HG03558 (cell line): ENCODE results near the gene NOP56.
A peak's percentile ranks its signal among the peaks of the same experiment; 100 is the strongest.

ENCODE experiments used
- ATAC-seq: cut with Tn5 transposase; IDR thresholded peaks from one replicate; pipeline ENCODE4 v1.9.1; 2021; ENCODE audit warnings: moderate number of reproducible peaks; ENCODE audit not compliant: unreplicated experiment; ENCODE audit errors: extremely low read depth

NOP56 gene

DNA sequence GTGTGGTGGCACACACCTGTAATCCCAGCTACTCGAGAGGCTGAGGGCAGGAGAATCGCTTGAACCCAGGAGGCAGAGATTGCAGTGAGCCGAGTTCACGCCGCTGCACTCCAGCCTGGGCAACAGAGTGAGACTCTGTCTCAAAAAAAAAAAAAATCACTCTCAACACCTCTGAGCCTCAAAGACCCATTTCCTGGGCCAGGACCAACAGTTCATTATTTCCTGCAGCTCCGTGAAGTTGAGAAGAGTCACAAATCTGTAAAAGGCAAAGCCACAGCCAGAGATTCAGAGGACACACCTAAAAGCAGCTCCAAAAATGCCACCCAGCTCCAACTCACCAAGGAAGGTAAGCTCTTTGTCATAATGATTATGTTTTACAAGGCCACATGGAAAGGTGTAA lies 15.2 kb upstream of the NOP56 start:
- ATAC-seq = no peak

DNA sequence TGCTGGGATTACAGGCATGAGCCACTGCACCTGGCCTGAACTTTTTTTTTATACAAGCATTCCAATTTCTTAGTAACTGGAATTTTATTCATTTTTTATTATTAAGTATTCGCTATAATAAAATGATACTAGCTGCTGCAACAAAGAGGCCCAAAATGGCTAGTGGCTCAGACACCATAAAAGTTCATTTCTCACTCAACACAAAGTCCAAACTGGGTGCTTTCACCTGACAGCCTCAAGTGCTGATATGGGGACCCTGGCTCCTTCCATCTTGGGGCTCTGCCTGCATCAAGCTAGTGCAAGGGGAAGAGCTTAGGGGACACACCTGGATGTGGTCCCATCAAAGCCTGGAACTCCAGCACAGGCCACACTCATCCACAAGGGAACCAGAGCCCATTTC lies 12.2 kb upstream of the NOP56 start:
- ATAC-seq = no peak

GRCh38 chr20:2640899-2641298 lies 11.5 kb upstream of the NOP56 start:
- ATAC-seq = no peak

- no peak for ATAC-seq
Observed at GRCh38 chr20:2643708-2644107, 8.7 kb upstream of the NOP56 start.

- ATAC-seq = peak; percentile 8
Observed at GRCh38 chr20:2652724-2653555, 508 bp downstream of the NOP56 start.

- ATAC-seq = no peak
Observed at GRCh38 chr20:2653556-2654383, 1.3 kb downstream of the NOP56 start.

GRCh38 chr20:2654384-2654822 lies 2.0 kb downstream of the NOP56 start:
- no peak for ATAC-seq

DNA sequence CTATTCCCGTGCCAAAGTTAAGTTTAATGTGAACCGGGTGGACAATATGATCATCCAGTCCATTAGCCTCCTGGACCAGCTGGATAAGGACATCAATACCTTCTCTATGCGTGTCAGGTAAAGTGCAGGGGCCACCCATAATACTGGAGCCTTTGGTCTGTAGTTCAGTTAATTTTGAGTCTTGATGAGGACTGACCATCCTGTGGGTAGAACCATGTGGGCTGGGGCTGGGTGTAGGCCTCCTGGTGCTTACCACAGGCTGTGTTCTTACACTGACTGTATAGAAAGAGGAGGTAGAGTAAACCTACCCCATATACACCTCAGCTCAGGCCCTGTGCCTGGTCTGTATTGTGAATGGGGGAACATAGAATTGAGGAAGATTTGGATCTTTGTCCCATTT lies 2.4 kb downstream of the NOP56 start:
- no peak for ATAC-seq

DNA sequence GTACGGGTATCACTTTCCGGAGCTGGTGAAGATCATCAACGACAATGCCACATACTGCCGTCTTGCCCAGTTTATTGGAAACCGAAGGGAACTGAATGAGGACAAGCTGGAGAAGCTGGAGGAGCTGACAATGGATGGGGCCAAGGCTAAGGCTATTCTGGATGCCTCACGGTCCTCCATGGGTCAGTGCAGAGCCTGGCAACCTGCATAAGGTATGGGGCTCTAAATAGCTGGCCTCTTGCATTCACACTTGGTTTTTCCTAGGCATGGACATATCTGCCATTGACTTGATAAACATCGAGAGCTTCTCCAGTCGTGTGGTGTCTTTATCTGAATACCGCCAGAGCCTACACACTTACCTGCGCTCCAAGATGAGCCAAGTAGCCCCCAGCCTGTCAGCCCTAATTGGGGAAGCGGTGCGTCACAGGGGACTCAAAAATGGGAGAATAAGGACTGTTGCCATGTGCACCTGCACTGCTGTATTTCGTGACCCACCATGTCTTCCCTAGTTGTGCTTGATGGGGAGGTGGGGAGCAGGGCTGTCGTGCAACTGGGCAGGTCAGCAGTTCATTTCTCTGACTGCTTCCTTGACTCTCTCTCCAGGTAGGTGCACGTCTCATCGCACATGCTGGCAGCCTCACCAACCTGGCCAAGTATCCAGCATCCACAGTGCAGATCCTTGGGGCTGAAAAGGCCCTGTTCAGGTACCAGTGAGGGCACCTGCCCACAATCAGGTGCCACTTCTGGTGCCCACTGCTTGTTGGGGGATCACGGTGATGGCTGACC lies 3.1 kb downstream of the NOP56 start:
- no peak for ATAC-seq

GRCh38 chr20:2656471-2657117 lies 4.2 kb downstream of the NOP56 start:
- ATAC-seq = no peak

- ATAC-seq = no peak
Observed at GRCh38 chr20:2657241-2657640, 4.8 kb downstream of the NOP56 start.

DNA sequence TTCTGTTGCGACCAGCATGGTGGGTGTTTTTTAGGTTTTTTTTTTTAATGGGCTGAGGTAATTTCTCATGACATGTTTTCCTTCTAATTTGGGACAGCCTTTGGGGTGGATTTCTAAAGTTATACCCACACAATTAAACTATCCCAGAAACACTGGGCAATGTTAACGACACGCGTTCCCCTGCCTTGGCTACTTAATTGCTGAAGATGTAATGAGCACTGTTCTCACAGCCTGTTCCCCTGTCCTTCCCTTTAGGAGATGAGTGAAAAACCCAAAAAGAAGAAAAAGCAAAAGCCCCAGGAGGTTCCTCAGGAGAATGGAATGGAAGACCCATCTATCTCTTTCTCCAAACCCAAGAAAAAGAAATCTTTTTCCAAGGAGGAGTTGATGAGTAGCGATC lies 5.2 kb downstream of the NOP56 start:
- no peak for ATAC-seq

DNA sequence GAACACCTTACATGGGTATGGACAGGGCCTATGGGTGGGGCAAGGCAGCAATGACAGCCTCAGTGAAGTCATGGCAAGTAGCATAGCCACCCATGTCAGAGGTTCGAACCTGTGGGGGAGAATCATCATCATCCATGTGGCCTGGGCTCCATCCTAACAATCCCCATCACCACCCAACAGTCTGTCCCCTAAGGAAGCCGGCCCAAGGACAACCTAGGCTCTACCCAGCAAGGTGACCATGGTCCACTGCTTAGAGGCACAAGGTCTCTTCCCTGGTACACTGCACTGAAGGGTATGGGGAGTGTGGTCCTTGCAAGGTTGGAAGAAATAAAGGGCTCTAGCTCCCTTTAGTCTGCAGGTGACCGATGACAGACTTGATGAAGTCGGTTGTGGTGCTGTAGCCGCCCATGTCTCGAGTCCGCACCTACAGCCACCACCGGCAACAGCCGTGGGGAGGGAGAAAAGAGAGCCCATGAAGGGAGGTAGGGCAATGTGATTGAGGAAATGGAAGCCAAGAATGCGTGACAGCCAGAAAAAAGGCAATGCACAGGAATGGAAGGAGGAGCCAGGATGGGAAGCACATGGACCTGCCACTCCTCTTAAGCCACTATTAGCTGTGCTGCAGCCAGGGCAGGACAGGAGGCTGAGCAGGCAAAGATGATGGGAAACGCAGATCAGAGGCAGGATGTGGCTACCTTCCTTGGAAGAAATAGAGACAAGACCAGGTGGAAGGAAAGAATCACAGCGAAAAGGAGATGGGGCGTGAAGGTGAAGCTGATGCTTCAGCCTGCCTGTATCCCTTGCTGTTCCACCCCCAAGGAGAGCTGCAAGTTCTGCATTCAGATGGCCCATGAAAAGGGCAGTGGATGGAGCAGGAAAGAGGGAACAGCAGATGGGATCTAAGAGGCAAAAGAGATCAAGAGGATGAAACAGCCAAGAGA lies 6.3 kb downstream of the NOP56 start:
- no peak for ATAC-seq

DNA sequence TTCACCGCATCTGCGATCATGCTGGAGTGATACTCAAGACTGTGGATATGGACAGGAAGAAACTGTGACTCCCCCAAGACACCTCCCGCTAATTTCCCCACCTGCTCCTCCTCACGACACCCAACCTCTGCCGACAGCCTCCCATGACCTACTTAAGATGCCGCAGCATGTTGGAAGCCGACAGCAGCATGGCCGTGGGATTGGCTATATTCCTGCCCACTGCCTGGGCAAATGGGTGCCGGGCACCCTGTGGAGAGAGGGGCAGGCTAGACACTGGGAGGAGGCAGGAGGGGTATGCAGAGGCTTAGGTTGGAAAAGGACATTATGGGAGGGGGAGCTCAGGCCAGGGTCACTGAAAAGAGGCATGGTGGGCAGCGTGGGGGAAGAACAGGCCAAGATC lies 7.1 kb downstream of the NOP56 start:
- ATAC-seq = no peak

GRCh38 chr20:2663364-2663886 lies 11.0 kb downstream of the NOP56 start:
- no peak for ATAC-seq

DNA sequence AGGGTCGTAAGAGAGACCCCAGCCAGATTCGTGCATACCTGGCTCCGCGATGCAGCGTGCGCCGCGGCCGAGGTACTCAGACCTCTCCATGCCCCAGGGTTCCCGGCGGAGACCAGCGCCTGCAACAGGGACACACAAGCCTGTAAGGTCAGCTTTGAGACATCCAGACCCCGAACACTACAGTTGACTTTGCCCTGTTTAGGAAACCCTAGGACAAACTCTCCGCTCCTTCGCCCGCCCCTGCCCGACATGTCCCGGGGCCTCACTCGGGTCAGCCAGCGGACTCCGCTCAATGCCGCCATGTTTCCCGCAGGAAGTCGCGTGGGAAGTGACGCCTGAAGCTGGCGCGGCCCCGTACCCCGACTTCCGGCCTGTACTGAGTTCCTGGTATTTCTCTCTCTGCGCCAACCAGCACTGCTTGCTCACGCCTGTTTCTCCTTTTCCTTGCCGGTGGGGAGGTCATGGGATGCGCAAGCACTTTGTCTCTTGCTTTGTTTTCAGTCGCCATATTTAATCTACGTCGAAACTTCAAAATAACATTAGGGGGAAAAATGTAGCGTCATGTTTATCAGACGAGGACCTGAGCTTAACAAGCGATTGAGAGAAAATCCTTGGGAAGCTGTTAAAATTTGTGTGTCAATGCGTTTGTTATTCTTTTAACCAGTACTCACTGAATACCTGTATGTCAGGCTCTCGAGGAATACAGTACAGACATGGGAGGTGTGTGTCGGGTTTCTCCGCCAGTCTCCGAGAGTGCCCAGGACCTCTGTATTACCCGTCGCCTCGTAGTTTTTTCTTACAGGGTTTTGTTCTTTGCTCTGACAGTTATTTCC lies 11.7 kb downstream of the NOP56 start, which contains the start of gene IDH3B:
IDH3B (minus strand) TSS at position 330 of the 833 bp plus-strand sequence; CDS start at position 302, 28 bp downstream.
- ATAC-seq = no peak

- no peak for ATAC-seq
Observed at GRCh38 chr20:2671977-2672376, 19.5 kb downstream of the NOP56 start.

GRCh38 chr20:2672446-2672845 lies 20.0 kb downstream of the NOP56 start:
- ATAC-seq = no peak
